ENCODE measurements around the gene MAD1L1.

Gene MAD1L1

GRCh38 chr7:1917221-1918062 is 315.3 kb downstream of the MAD1L1 start:
- DNase-seq = no peak

GRCh38 chr7:1916601-1916970 is 316.2 kb downstream of the MAD1L1 start:
- DNase-seq = no peak

- no peak for DNase-seq
These were observed 316.7 kb downstream of the MAD1L1 start for GRCh38 chr7:1915956-1916600.

- no peak for DNase-seq
These were observed 317.4 kb downstream of the MAD1L1 start for GRCh38 chr7:1915326-1915725.

- no peak for DNase-seq
These were observed 318.0 kb downstream of the MAD1L1 start for GRCh38 chr7:1914743-1915142.

- DNase-seq = no peak
These were observed 318.4 kb downstream of the MAD1L1 start for GRCh38 chr7:1914321-1914720.

GRCh38 chr7:1913466-1914282 is 319.1 kb downstream of the MAD1L1 start:
- no peak for DNase-seq

GRCh38 chr7:1912593-1913465 is 319.9 kb downstream of the MAD1L1 start:
- DNase-seq = no peak

- DNase-seq = no peak
These were observed 321.2 kb downstream of the MAD1L1 start for GRCh38 chr7:1911571-1911970.

- no peak for DNase-seq
These were observed 321.9 kb downstream of the MAD1L1 start for GRCh38 chr7:1910827-1911226.

- DNase-seq = no peak
These were observed 322.6 kb downstream of the MAD1L1 start for GRCh38 chr7:1910081-1910685.

- no peak for DNase-seq
These were observed 323.3 kb downstream of the MAD1L1 start for GRCh38 chr7:1909476-1909875.

- no peak for DNase-seq
These were observed 323.8 kb downstream of the MAD1L1 start for GRCh38 chr7:1908823-1909420.

GRCh38 chr7:1907751-1908365 is 324.9 kb downstream of the MAD1L1 start:
- no peak for DNase-seq

- DNase-seq = no peak
These were observed 325.6 kb downstream of the MAD1L1 start for GRCh38 chr7:1906988-1907745.

GRCh38 chr7:1906087-1906830 is 326.5 kb downstream of the MAD1L1 start:
- DNase-seq = no peak

- no peak for DNase-seq
These were observed 330.4 kb downstream of the MAD1L1 start for GRCh38 chr7:1902231-1902855.

GRCh38 chr7:1901431-1902210 is 331.1 kb downstream of the MAD1L1 start:
- no peak for DNase-seq

All from NK-92 treated with Interleukin-12 subunit alpha and Interleukin-12 subunit beta, amount 100 ng/mL, for 24 hours (cell line).